NCI-H2196 (cell line): ENCODE measurements around the gene RAB29.
A peak's percentile ranks its signal among the peaks of the same experiment; 100 is the strongest.

ENCODE experiments used
- DNase-seq: peaks from one replicate; lab custom pipeline; 2025; ENCODE audit not compliant: unreplicated experiment; lab: John Stamatoyannopoulos, UW

Gene RAB29

GRCh38 chr1:205797168-205797567 is 21.9 kb upstream of the RAB29 start:
- no peak for DNase-seq

- DNase-seq, result no peak
Observed at GRCh38 chr1:205794011-205794730, 18.9 kb upstream of the RAB29 start.

GRCh38 chr1:205792961-205793673 is 17.8 kb upstream of the RAB29 start:
- DNase-seq, result no peak

- DNase-seq, result no peak
Observed at GRCh38 chr1:205792481-205792881, 17.2 kb upstream of the RAB29 start.

- peak; percentile 73 for DNase-seq
Observed at GRCh38 chr1:205791568-205792180, 16.4 kb upstream of the RAB29 start.

- no peak for DNase-seq
Observed at GRCh38 chr1:205787287-205787916, 12.1 kb upstream of the RAB29 start.

GRCh38 chr1:205786601-205787000 is 11.3 kb upstream of the RAB29 start:
- DNase-seq, result no peak

GRCh38 chr1:205785446-205785845 is 10.2 kb upstream of the RAB29 start:
- no peak for DNase-seq

GRCh38 chr1:205783904-205784303 is 8.6 kb upstream of the RAB29 start:
- DNase-seq, result no peak

GRCh38 chr1:205783433-205783795 is 8.1 kb upstream of the RAB29 start:
- no peak for DNase-seq

- no peak for DNase-seq
Observed at GRCh38 chr1:205782627-205783432, 7.5 kb upstream of the RAB29 start.

- DNase-seq, result no peak
Observed at GRCh38 chr1:205780335-205780734, 5.1 kb upstream of the RAB29 start.

GRCh38 chr1:205777994-205778393 is 2.7 kb upstream of the RAB29 start:
- no peak for DNase-seq

GRCh38 chr1:205775717-205776056 is 405 bp upstream of the RAB29 start:
- no peak for DNase-seq

GRCh38 chr1:205774198-205775014 is 876 bp downstream of the RAB29 start:
- DNase-seq, result no peak

GRCh38 chr1:205772607-205773032 is 2.7 kb downstream of the RAB29 start:
- DNase-seq, result no peak

- no peak for DNase-seq
Observed at GRCh38 chr1:205770618-205771017, 4.7 kb downstream of the RAB29 start.

GRCh38 chr1:205769641-205770365 is 5.5 kb downstream of the RAB29 start:
- DNase-seq, result no peak

GRCh38 chr1:205767248-205767647 is 8.0 kb downstream of the RAB29 start:
- DNase-seq, result no peak

GRCh38 chr1:205766570-205766969 is 8.7 kb downstream of the RAB29 start:
- no peak for DNase-seq
